ENCODE results near the gene EBF3. TPM values are rescaled to one million over a fixed set of nuclear protein-coding genes. Genes with fewer than 3 reads are reported as not detected.

Gene EBF3
- total RNA-seq, 1 donor from 2014 or later, result 5.5 TPM

GRCh38 chr10:129971381-129972144, 7.5 kb upstream of the EBF3 start:
- no peak for DNase-seq (ENCODE audit: low spot score)

DNA sequence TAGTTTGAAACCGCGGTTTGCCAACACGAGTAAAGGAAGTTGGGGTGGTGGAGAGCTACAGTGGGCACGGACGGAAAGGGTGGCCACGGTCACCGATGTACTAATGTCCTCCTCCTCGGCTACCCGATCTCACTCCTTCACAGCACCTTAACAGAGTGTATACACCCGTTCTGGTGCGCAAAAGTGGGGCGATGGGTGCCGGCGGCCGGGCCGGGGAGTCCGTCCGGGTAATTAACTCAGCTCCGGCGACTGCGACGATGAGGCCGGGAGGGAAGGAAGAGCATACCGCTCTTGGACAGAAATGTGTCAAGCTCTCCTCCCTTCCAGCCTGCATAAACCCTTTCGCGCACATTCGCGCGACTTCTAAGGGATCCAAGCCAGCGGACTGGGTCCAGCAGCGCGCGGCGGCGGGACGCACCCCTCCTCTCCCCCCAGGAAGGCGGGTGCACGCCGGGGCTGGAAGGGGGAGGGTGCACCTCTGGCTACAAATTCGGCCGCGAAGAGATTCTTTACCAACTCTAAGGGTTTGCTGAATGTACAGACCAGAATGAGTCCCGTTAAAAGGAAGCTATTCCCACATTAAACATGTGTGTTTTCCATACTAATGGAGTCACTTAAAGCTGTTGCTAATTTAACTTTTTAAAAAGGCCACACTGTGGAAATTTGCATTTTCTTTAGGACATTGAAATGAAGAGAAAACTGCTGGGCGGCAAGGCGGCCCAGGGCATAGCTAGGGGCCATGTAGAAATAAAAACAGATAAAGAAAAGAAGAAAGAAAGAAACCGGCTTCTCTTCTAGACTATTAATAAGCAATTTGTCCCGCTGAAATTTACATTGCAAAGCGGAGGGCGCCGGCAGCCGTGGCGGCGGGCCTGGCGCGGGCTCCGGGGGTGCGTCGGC, 6.6 kb upstream of the EBF3 start:
- DNase-seq (ENCODE audit: low spot score), result no peak

GRCh38 chr10:129969911-129970464, 5.9 kb upstream of the EBF3 start:
- DNase-seq (ENCODE audit: low spot score), result no peak

DNA sequence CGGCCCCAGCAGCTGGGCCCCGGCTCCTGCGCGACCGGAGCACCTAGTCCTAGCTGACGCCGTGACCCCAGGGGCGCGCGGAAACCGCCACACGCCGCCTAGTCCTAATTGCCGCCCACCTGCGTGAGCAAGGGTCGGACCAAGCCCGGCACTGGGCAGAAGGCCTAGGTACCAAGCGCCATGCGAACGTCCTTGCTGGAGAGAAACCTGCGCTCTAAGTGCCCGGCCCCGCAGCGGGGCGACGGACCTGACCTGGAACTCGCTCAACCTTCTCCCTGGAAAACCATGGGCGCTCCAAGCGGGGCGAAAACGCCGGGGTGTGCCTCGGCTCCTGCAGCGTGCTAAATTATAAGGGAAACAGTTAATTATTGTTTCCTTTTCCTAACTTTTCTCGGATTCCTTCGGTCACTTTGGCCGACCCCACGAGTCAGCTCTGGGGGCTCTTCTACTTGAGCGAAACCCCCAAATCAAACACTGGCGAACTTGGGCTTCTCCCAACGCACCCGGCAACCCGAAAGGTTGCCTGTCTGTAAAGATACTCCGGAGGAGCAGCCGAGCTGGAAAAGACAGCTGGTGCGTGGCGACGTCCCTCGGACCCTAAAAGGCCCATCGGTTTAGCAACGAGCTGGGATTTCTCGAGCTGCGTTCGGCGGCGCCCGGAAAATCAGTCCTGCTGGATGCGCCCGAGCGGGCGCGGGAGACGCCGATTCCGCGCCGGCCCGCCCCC, 5.3 kb upstream of the EBF3 start:
- DNase-seq (ENCODE audit: low spot score), result no peak

- DNase-seq (ENCODE audit: low spot score), result no peak
Observed at GRCh38 chr10:129968853-129969183, 4.7 kb upstream of the EBF3 start.

DNA sequence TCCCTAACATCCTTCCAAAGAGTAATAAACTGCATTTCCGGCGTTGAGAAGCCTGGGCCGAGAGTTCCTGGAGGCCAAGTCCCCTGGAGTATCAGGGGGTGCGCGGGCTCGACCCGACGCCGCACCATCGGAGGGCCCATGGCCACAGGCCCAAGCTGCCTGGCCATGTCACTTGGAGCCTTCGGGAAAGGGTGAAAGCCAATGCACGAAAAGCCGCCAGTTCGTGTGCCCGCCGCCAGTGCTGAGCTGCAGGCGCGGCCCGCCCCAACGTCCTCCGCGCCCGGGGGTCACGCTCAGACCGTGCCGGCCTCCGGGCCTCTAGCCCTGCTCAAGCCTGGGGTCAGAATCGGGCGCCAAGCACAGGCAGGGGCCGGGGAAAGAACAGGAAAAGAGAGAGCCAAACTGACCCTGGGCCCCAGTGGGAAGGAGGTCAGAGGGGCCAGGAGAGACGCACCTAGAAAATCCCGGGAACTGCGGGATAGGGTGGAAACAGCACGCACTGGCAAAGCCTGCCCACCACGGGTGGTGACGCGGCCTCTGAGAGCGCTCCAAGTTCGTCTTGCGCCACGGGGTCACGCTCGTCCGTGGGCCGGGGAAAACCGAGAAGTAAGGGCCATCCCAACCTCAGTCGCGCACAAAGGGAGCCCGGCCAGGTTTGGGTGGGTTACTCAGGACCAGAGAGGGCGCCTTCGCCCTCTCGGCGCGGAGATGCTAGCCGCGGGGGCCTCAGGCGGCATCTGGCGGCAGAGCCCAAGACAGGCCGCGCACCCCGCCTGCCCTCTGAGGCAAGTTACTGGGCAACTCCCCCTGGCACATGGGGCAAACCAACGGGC, 4.2 kb upstream of the EBF3 start:
- DNase-seq (ENCODE audit: low spot score), result no peak

- no peak for DNase-seq (ENCODE audit: low spot score)
Observed at GRCh38 chr10:129967579-129968019, 3.5 kb upstream of the EBF3 start.

GRCh38 chr10:129966889-129967578, 3.0 kb upstream of the EBF3 start:
- no peak for DNase-seq (ENCODE audit: low spot score)

GRCh38 chr10:129966370-129966888, 2.4 kb upstream of the EBF3 start:
- DNase-seq (ENCODE audit: low spot score), result no peak

DNA sequence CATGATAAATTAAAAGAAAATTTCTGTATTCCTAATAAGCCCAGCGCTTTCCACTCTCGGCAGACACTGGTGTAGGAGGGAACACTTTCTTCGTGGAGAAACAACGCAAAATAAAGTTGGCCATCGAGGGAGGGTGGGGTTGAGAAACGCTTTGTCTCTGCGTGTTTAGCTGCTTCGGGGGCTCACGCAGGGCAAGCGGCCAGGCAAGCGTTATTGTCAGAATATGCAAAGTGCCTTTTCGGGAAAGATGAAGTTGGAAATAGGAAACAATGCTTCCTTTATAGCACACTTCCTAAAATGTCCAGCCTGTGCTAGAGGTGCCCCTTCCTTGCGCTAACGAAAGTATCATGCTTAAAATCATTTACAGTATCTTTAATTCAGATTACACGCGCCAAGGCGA, 1.9 kb upstream of the EBF3 start:
- no peak for DNase-seq (ENCODE audit: low spot score)

DNA sequence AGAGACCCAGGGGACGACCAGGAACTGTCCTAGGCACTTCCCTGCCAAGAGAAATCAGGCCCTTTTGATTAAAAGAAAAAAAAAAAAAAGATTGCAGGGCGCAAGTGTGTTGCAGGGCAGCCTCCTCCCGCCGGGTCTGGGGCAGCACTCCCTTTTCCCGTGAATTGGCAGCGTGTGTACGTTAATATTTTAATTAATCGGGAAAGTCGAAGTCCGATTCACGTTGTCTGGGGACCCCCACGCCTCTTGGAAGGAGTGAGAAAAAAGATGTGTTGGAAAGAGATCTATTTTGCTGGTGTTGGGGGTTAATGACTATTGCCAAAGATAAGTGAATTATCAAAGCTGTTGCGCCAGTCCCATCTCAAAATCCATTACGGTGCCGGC, 1.3 kb upstream of the EBF3 start:
- DNase-seq (ENCODE audit: low spot score), result no peak

- no peak for DNase-seq (ENCODE audit: low spot score)
Observed at GRCh38 chr10:129964611-129965424, 744 bp upstream of the EBF3 start.

- no peak for DNase-seq (ENCODE audit: low spot score)
Observed at GRCh38 chr10:129962872-129963640, 1.0 kb downstream of the EBF3 start.

DNA sequence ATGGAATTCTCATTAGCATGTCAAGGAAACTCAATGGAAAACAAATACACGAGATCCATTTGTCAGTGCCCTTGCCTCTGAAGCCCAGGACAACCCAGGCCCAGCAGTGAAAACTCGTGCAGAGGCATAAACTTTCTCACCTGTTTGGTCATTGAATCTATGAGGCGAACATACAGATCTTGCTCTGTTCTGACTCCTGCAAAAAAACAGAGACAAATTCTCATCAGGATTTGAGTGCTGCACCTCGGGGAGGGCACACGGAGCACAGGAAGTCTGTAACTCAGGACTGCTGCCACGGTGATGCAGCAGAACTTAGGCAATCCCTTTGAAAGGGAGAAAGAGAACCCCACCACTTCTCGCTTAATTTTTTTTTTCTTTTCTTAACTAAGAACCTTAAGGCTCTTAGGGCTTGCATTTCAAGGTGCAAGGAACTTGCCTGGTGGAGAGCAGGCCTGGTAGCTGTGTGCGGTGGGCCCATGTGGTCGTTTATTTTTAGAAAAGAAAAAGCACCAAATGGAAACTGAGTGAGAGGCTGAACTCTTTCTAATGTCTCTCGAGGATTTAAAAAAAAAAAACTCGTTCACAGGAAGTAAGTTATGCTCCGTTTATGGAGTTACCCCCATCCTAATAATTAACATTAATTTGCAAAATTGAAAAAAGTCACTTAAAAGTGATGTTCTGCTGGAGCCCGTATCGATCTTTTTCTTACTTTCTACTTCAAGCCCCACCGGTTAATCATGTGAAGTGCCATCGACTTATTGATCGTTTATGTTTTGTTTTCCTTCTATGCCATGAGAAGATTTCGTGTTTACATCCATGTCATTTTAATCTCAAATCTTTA, 1.8 kb downstream of the EBF3 start:
- no peak for DNase-seq (ENCODE audit: low spot score)

DNA sequence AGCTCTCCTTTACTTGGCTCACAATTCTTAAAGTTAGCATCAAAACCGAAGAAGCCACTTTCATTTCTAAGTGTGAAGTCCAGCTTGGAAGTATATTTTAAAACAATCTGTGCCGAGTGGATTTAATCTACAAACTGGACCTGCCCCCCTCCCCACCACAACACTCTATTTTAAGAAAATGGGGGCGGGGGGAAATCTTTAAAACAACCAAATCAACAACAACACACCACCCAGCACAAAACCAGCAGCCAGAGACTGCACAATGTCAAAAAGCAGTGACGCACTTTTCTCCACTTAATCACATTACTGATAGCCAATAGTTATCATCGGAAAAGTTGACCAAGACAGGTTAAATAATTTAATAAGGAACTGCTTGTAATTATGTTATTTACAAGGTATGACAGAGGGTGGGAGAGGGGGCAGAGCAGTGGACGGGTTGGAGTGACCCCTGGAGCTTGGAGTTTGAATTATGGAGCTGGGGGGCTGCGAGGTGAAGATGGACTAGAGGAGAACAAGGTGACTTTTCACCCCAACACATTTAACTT, 2.8 kb downstream of the EBF3 start:
- DNase-seq (ENCODE audit: low spot score), result no peak

DNA sequence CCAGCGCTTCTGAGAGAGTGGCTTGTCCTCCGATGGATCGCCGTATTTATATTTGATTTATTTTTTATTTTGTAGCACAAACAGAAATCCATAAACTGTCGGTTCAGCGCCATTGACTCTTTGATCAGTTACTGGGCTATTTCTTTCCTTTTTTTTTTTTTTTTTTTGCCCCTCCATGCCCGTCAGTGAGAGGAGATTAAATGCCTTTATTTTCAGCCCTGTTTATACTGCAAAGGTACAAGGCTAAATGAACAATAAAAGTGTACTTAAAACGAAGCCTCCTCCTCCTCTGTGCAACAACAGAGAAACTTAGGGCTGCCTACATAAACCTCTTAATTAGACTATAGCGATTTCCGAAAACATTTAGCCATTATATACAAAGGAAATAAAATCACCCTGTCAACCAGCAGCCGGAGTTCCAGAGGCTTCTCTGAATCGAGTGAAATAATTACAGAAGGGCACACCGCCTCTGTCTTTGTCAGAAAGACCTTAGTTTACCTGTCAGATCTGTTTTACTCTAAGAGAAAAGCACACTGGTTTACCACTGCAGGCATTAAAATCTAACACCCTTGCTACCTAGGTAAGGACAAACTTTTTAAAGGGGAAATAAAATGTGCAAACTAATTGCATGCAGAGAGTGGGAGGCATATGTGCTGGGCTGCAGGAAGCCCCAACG, 3.5 kb downstream of the EBF3 start:
- no peak for DNase-seq (ENCODE audit: low spot score)
